B cell (primary cell): Measurements from ENCODE around the gene CCDC120. TPM values are rescaled to one million over a fixed set of nuclear protein-coding genes. Genes with fewer than 3 reads are reported as not detected.

Experiments used
- ATAC-seq: fragments of 200-7000 bp; cut with Tn5 transposase; one replicate; pipeline ENCODE4 v1.10.0; 2021; ENCODE audit warnings: low read depth, mild to moderate bottlenecking, moderate number of reproducible peaks, moderate library complexity
- CTCF ChIA-PET: fragments of 350-600 bp; sonication (Branson Sonifier 250); formaldehyde crosslinking; loops from one replicate; lab custom pipeline; 2021; ENCODE audit warnings: antibody characterized with exemption, inconsistent platforms; lab: Charles Lee
- POLR2A ChIA-PET: fragments of 350-600 bp; sonication (Branson Sonifier 250); formaldehyde crosslinking; loops from one replicate; lab custom pipeline; 2021; ENCODE audit warnings: antibody characterized with exemption; lab: Charles Lee
- DNase-seq: peaks from one replicate; pipeline ENCODE4 v3.0.0; 2013
- H2AFZ ChIP-seq: 2 replicates; pipeline ENCODE4 v1.6.1; 2012; ENCODE audit warnings: mild to moderate bottlenecking, low read depth, low read length; ENCODE audit not compliant: insufficient read depth, poor library complexity, severe bottlenecking
- H3K27ac ChIP-seq, 2 donors: 1 replicate in 1 of 2; 2 replicates in 1 of 2; pipeline ENCODE4 v1.5.1; 2012 to 2013; ENCODE audit warnings: low read length in 2 of 2, mild to moderate bottlenecking in 2 of 2, moderate library complexity in 1 of 2
- H3K27me3 ChIP-seq, 4 experiments: fragments of 200-600 bp in 1 of 4; sonication (generic) in 1 of 4; replicated peaks in 1 of 4; 1 replicate in 2 of 4; 2 replicates in 2 of 4; pipeline versions ENCODE4 v1.6.1 to v1.7.0; 2013 to 2016; ENCODE audit warnings: low read length in 3 of 4, mild to moderate bottlenecking in 2 of 4, mixed read lengths in 1 of 4, moderate library complexity in 1 of 4; ENCODE audit not compliant: insufficient read depth in 4 of 4, control insufficient read depth in 3 of 4; ENCODE audit errors: control extremely low read depth in 1 of 4
- H3K36me3 ChIP-seq, 2 experiments: replicated peaks in 1 of 2; 1 replicate in 1 of 2; 2 replicates in 1 of 2; pipeline versions ENCODE4 v1.6.1 to v1.7.1; 2013; ENCODE audit warnings: low read length in 1 of 2; ENCODE audit not compliant: insufficient read depth in 2 of 2, control insufficient read depth in 1 of 2; ENCODE audit errors: control extremely low read depth in 1 of 2, extremely low read depth in 1 of 2
- H3K4me1 ChIP-seq, 2 donors: fragments of 200-600 bp in 1 of 2; sonication (generic) in 1 of 2; 1 replicate in 1 of 2; 2 replicates in 1 of 2; pipeline versions ENCODE4 v1.5.1 to v1.6.1; 2013 to 2017; ENCODE audit warnings: low read length in 2 of 2; ENCODE audit not compliant: control insufficient read depth in 2 of 2, insufficient read depth in 2 of 2
- H3K4me2 ChIP-seq: replicated peaks from 2 replicates; pipeline ENCODE3; 2012; ENCODE audit warnings: mild to moderate bottlenecking, low read depth, low read length; ENCODE audit not compliant: poor library complexity, severe bottlenecking
- H3K4me3 ChIP-seq, 5 experiments: fragments of 200-600 bp in 1 of 5; sonication (generic) in 1 of 5; 1 replicate in 3 of 5; 2 replicates in 2 of 5; pipeline versions ENCODE4 v1.5.1 to v1.7.0; 2011 to 2016; ENCODE audit warnings: low read length in 4 of 5, mild to moderate bottlenecking in 4 of 5, low read depth in 2 of 5, control low read depth in 1 of 5, moderate library complexity in 1 of 5; ENCODE audit not compliant: insufficient read depth in 1 of 5; ENCODE audit errors: control extremely low read depth in 1 of 5, extremely low read depth in 1 of 5
- H3K79me2 ChIP-seq: fragments of 200-600 bp; sonication (generic); one replicate; pipeline ENCODE4 v1.6.0; 2016; ENCODE audit warnings: low read length; ENCODE audit not compliant: control insufficient read depth, insufficient read depth
- H3K9ac ChIP-seq: fragments of 200-600 bp; sonication (generic); 2 replicates; pipeline ENCODE4 v1.6.1; 2017; ENCODE audit warnings: mild to moderate bottlenecking, low read length, moderate library complexity
- H3K9me3 ChIP-seq, 3 donors: one replicate each; pipeline versions ENCODE4 v1.6.1 to v1.7.1; 2013; ENCODE audit warnings: low read length in 2 of 3; ENCODE audit not compliant: control insufficient read depth in 2 of 3, insufficient read depth in 1 of 3; ENCODE audit errors: control extremely low read depth in 1 of 3
- H4K20me1 ChIP-seq: 2 replicates; pipeline ENCODE4 v1.6.0; 2012; ENCODE audit warnings: mild to moderate bottlenecking, low read length; ENCODE audit not compliant: insufficient read depth, control insufficient read depth, poor library complexity, severe bottlenecking
- H3K27ac Mint-ChIP-seq: one replicate; pipeline ENCODE4 v1.8.0; 2021; ENCODE audit warnings: mixed read lengths
- H3K27me3 Mint-ChIP-seq: one replicate; pipeline ENCODE4 v1.8.0; 2021; ENCODE audit warnings: mixed read lengths
- H3K4me1 Mint-ChIP-seq: one replicate; pipeline ENCODE4 v1.8.0; 2021; ENCODE audit warnings: mixed read lengths
- H3K4me3 Mint-ChIP-seq: one replicate; pipeline ENCODE4 v1.8.0; 2021; ENCODE audit warnings: mixed read lengths
- H3K9me3 Mint-ChIP-seq: one replicate; pipeline ENCODE4 v1.8.0; 2022; ENCODE audit warnings: mixed read lengths; ENCODE audit not compliant: insufficient read depth
- EZH2 ChIP-seq: IDR thresholded peaks from 2 replicates; pipeline ENCODE4 v1.6.1; 2012; ENCODE audit warnings: borderline replicate concordance, low read depth, mild to moderate bottlenecking, moderate library complexity, low read length; ENCODE audit not compliant: insufficient read depth, poor library complexity, severe bottlenecking
- WGBS: methylation state at CpG from one replicate; pipeline ENCODE4 v1.1.5; 2013; ENCODE audit warnings: missing lambda C conversion rate; ENCODE audit not compliant: insufficient coverage; 5-methylcytosine and 5-hydroxymethylcytosine counted together
- intact Hi-C: fragments of 100-400 bp; cut with micrococcal nuclease; formaldehyde crosslinking; loops from one replicate; pipeline ENCODE4 v1.10.0; 2022
- polyA plus RNA-seq: library from polyadenylated mRNA; depleted of rRNA; stranded (reverse); fragments of >200 nt; gene quantifications from 2 replicates; pipeline ENCODE4 v1.2.3, GENCODE V29; 2012
- total RNA-seq, 2 donors: library from RNA; stranded (reverse); fragments of 120-200 nt in 1 of 2; gene quantifications; 1 replicate in 1 of 2; 2 replicates in 1 of 2; pipeline versions ENCODE4 v1.2.3 to v1.2.4, GENCODE V29; 2013 to 2022
- TF ChIP-seq, protein P1 (sequence below): fragments of 200-600 bp; IDR thresholded peaks from one replicate; pipeline ENCODE4 v1.8.0; 2022; ENCODE audit warnings: antibody characterized with exemption, mild to moderate bottlenecking

The CCDC120 gene
- total and polyA plus RNA-seq, 2 donors (not counting 1 experiment from before 2014, with no cell fraction given): 5.7 to 12.5 TPM

DNA sequence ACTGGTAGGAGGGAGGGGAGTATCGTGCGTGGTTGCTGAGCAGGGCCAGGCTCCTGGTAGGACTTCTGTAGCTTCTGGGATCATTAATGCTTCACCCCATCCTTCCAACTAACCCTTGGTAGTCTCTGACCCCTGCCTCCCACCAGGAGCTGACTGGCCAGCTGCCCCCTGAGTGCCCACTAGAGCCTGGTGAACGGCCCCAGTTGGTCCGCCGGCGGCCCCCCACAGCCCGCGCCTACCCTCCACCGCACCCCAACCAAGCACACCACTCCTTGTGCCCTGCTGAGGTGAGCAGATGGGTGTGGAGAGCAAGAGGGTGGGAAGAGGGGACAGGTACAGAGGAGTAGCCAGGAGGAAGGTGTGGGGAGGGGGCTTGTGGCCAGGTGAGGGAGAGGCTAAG lies 4.9 kb downstream of the CCDC120 start:
- no peaks in the 10 kb centered on the region for H3K9me3 Mint-ChIP-seq

DNA sequence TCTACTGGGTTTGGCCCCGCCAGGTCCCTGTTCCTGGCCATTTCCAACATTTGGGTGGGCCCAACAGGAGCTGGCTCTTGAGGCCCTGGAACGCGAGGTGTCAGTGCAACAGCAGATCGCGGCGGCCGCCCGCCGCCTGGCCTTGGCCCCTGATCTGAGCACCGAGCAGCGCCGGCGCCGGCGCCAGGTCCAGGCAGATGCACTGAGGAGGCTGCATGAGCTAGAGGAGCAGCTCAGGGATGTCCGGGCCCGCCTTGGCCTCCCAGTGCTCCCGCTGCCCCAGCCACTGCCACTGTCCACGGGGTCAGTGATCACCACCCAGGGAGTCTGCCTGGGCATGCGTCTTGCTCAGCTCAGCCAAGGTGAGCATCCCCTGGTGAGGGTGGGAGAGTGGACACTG lies 5.5 kb downstream of the CCDC120 start:
- DNase-seq (no peak), ATAC-seq (no peak)
- H3K79me2 ChIP-seq: no peaks in the 10 kb centered on the region
- Mint-ChIP-seq H3K27ac (no peak overlapping the region), H3K4me3 (no peak overlapping the region), H3K4me1 (no peaks in the 10 kb centered on the region), H3K9me3 (no peaks in the 10 kb centered on the region), H3K27me3 (no peaks in the 10 kb centered on the region)
- peaks cover 0 to 4% of the 10 kb centered on the region in 2 experiments for H3K36me3 ChIP-seq
- no peaks in the 10 kb centered on the region for H4K20me1 ChIP-seq
- intact Hi-C loops: no loop called here
- H2AFZ ChIP-seq: no peak overlapping the region
- H3K9ac ChIP-seq: no peak overlapping the region
- WGBS: 92% methylated on average over 10 of the region's 20 CpGs
- TF ChIP-seq, protein P1, sequence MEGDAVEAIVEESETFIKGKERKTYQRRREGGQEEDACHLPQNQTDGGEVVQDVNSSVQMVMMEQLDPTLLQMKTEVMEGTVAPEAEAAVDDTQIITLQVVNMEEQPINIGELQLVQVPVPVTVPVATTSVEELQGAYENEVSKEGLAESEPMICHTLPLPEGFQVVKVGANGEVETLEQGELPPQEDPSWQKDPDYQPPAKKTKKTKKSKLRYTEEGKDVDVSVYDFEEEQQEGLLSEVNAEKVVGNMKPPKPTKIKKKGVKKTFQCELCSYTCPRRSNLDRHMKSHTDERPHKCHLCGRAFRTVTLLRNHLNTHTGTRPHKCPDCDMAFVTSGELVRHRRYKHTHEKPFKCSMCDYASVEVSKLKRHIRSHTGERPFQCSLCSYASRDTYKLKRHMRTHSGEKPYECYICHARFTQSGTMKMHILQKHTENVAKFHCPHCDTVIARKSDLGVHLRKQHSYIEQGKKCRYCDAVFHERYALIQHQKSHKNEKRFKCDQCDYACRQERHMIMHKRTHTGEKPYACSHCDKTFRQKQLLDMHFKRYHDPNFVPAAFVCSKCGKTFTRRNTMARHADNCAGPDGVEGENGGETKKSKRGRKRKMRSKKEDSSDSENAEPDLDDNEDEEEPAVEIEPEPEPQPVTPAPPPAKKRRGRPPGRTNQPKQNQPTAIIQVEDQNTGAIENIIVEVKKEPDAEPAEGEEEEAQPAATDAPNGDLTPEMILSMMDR: no peak
- no peaks in the 10 kb centered on the region for H3K27me3 ChIP-seq
- no peak overlapping the region for H3K4me3 ChIP-seq
- POLR2A ChIA-PET: interaction anchor here (0.6 kb wide), 1 partner anchor 16 kb away, joined by 3 read pairs; the partner anchor contains the start of gene WDR45
- CTCF ChIA-PET: no interaction called here
- H3K4me2 ChIP-seq: no peak overlapping the region
- no peaks in the 10 kb centered on the region for H3K4me1 ChIP-seq
- H3K9me3 ChIP-seq: no peaks in the 10 kb centered on the region
- H3K27ac ChIP-seq: no peak overlapping the region

More for the DNA sequence above, 4.9 kb downstream of the CCDC120 start:
- WGBS: no CpG with 5 or more reads among the region's 9 CpGs
- H3K27ac ChIP-seq: no peak overlapping the region
- POLR2A ChIA-PET: interaction anchor here (0.6 kb wide), 1 partner anchor 17 kb away, joined by 3 read pairs; no protein-coding TSS in a partner anchor
- no peak overlapping the region for H3K9ac ChIP-seq
- H4K20me1 ChIP-seq: no peaks in the 10 kb centered on the region
- no peaks in the 10 kb centered on the region for H3K9me3 ChIP-seq
- no peak overlapping the region for H3K4me2 ChIP-seq
- H3K27ac Mint-ChIP-seq: no peak overlapping the region
- H3K4me3 Mint-ChIP-seq: no peak overlapping the region
- no peak for TF ChIP-seq EZH2
- TF ChIP-seq, protein P1: no peak
- no peak overlapping the region for H3K4me3 ChIP-seq
- no peaks in the 10 kb centered on the region for H3K79me2 ChIP-seq
- H3K4me1 ChIP-seq: no peaks in the 10 kb centered on the region
- no peak for ATAC-seq
- H2AFZ ChIP-seq: no peak overlapping the region
- H3K27me3 Mint-ChIP-seq: no peaks in the 10 kb centered on the region
- no peak for DNase-seq
- no peaks in the 10 kb centered on the region for H3K27me3 ChIP-seq
- H3K4me1 Mint-ChIP-seq: no peaks in the 10 kb centered on the region
- peaks cover 0 to 4% of the 10 kb centered on the region in 2 experiments for H3K36me3 ChIP-seq
- intact Hi-C loops: no loop called here
- CTCF ChIA-PET: no interaction called here
